Central memory CD8-positive, alpha-beta T cell (primary cell): ENCODE measurements around the gene GIGYF2.
"Not testable (repeated sequence)": the region's sequence is repeated elsewhere in the genome, so short reads cannot be mapped to it uniquely, and the experiment has no call there.

Experiments
- ATAC-seq: fragments of 150-1000 bp; cut with Tn5 transposase; replicated peaks from 2 replicates; pipeline ENCODE4 v1.10.0; 2022; ENCODE audit warnings: mild to moderate bottlenecking, moderate FRiP score, moderate number of reproducible peaks; ENCODE audit not compliant: poor library complexity, severe bottlenecking; ENCODE audit errors: extremely low read depth
- DNase-seq, 2 donors: peaks; one replicate each; pipeline ENCODE4 v3.0.0; 2021; ENCODE audit warnings: low spot score in 2 of 2
- H3K27ac Mint-ChIP-seq: one replicate; pipeline ENCODE4 v1.8.0; 2022; ENCODE audit warnings: low read depth, mild to moderate bottlenecking, moderate library complexity, mixed read lengths
- H3K27me3 Mint-ChIP-seq: one replicate; pipeline ENCODE4 v1.8.0; 2022; ENCODE audit warnings: mixed read lengths
- H3K36me3 Mint-ChIP-seq: one replicate; pipeline ENCODE4 v1.8.0; 2022; ENCODE audit warnings: mild to moderate bottlenecking, moderate library complexity, mixed read lengths; ENCODE audit not compliant: insufficient read depth
- H3K4me1 Mint-ChIP-seq: one replicate; pipeline ENCODE4 v1.8.0; 2022; ENCODE audit warnings: mixed read lengths
- H3K4me3 Mint-ChIP-seq: one replicate; pipeline ENCODE4 v1.8.0; 2022; ENCODE audit warnings: mild to moderate bottlenecking, moderate library complexity, mixed read lengths
- H3K9me3 Mint-ChIP-seq: one replicate; pipeline ENCODE4 v1.8.0; 2022; ENCODE audit warnings: mixed read lengths

Gene GIGYF2

DNA sequence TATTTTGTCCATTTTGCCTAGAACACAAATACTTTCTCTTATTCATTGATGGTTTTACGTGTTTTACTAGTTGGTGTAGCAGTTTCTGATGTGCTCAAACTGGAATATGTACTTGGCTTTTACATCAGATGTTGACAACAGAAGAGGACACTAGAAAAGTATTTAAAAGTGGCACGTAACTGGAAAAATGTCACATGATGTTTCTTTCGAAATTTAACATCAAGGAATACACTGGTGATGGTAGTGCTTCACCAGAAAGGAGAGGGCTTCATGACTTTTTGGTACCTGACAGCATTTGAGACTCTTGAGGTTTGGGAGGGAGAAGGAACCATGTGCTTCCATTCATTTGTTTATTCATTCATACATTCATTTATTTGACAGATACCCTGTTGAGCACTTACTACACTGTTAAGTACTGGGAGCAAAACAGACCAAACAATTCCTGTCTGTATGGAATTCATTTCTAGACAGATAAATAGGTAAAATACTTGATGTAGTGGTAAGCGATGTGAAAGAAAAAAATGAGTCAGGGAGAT, 1.5 kb downstream of the GIGYF2 start:
- ATAC-seq (no peak), DNase-seq (no peak)
- Mint-ChIP-seq H3K9me3 (peaks cover 5% of the 10 kb centered on the region), H3K4me3 (peak overlapping the region; percentile 93), H3K4me1 (peaks cover 33% of the 10 kb centered on the region), H3K27ac (peak overlapping the region; percentile 93), H3K36me3 (peaks cover 18% of the 10 kb centered on the region), H3K27me3 (no peaks in the 10 kb centered on the region)

DNA sequence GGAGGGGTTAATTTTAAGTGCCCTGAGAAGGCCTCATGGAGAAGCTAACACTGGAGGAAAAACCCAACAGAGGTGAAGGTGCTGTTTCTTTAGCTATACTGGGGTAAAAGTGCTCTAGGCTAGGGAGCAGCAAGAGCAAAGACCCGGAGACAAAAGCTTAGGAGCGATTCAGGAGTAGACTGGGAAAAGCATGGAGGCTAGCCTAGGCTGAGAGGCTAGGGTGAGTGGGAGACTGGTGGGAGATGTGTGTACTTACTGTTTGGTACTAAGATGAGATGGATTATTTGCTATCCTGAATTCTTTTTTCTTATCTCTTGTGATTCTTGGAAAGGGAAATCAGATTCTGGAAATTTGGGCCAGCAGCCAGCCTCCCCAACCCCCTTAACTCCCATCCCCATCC, 2.0 kb downstream of the GIGYF2 start:
- no peak for ATAC-seq

DNA sequence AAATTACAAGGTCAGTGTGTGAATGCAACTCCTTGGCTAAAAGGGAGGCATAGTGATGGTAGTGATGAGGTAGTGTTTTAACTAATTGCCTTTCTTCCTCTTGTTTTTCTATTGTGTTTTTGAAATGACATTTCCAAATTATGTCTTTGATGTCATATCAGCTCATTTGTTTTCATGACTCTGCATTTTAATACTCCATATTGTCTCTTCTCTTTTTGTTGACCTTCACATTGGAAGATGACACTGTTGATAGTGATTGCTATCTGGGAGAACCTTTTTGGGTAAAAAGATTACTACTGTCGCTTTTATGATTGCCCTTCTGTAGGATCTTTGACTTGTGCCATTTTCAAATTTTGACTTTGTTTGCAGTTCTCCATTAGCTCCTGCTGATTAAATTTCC, 3.0 kb downstream of the GIGYF2 start:
- no peaks in the 10 kb centered on the region for H3K9me3 Mint-ChIP-seq
- no peaks in the 10 kb centered on the region for H3K27me3 Mint-ChIP-seq
- H3K4me1 Mint-ChIP-seq, result peaks cover 43% of the 10 kb centered on the region
- H3K27ac Mint-ChIP-seq, result no peak overlapping the region
- no peak for DNase-seq
- H3K36me3 Mint-ChIP-seq, result peaks cover 29% of the 10 kb centered on the region
- H3K4me3 Mint-ChIP-seq, result peak overlapping the region; percentile 93
- ATAC-seq, result no peak

More for the DNA sequence above, 2.0 kb downstream of the GIGYF2 start:
- H3K27ac Mint-ChIP-seq, result peak overlapping the region; percentile 47
- peaks cover 38% of the 10 kb centered on the region for H3K4me1 Mint-ChIP-seq
- peaks cover 21% of the 10 kb centered on the region for H3K36me3 Mint-ChIP-seq
- no peak for DNase-seq
- H3K27me3 Mint-ChIP-seq, result no peaks in the 10 kb centered on the region
- H3K9me3 Mint-ChIP-seq, result peaks cover 5% of the 10 kb centered on the region
- peak overlapping the region; percentile 93 for H3K4me3 Mint-ChIP-seq

DNA sequence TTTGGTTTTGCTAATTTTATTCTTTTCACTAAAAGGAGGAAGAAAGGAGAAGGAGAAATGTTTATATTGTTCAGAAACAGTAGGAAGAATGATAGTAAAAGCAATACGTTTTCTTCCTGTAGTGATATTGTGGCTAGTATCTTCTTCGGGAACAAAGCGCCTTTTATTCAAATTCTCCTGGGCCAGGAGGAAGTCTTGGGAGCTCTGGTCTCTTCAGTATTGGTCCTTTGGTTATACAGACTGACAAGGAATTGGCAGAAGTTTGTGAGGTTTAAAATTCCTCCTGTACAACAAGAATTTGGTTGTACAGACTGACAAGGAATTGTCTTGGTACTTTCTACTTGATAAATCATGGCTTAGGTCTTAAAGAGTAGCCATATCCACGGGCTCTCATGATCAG, 9.9 kb downstream of the GIGYF2 start:
- Mint-ChIP-seq H3K36me3 (peaks cover 51% of the 10 kb centered on the region), H3K4me3 (no peak overlapping the region)

DNA sequence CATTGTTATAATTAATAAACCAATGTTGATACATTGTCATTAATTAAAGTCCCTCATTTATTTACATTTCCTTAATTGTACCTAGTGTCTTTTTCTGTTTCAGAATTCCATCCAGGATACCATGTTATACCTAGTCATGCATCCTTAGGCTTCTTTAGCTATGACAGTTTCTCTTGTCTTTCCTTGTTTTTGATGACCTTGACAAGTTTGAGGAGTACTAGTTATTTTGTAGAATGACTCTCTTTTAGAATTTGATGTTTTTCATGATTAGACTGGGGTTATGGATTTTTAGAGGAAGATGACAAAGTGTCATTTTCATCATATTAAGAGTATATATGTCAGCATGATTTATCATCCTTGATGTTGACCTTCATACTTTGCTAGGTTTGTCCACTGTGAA, 16.4 kb downstream of the GIGYF2 start:
- Mint-ChIP-seq H3K36me3 (peaks cover 41% of the 10 kb centered on the region), H3K9me3 (no peaks in the 10 kb centered on the region), H3K4me3 (no peak overlapping the region), H3K27me3 (no peaks in the 10 kb centered on the region), H3K4me1 (peaks cover 31% of the 10 kb centered on the region), H3K27ac (no peak overlapping the region)
- DNase-seq (no peak), ATAC-seq (no peak)

More for the DNA sequence above, 9.9 kb downstream of the GIGYF2 start:
- Mint-ChIP-seq H3K9me3 (no peaks in the 10 kb centered on the region), H3K27me3 (no peaks in the 10 kb centered on the region), H3K4me1 (peaks cover 19% of the 10 kb centered on the region), H3K27ac (no peak overlapping the region)
- DNase-seq (no peak), ATAC-seq (no peak)

DNA sequence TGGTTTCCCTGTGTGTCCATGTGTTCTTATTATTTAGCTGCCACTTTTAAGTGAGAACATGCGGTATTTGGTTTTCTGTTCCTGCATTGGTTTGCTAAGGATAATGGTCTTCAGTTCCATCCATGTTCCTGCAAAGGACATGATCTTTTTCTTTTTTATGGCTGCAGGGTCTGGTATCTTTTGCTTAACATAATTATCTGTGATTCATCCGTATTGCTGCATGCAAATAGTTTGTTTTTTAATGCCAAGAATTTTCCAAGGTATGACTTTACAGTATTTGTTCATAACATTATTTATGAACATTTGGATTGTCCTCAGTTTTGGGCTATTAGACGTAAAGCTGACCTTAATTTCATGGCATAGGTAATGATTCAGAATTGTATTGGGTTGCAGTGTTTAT, 17.8 kb downstream of the GIGYF2 start:
- no peak overlapping the region for H3K27ac Mint-ChIP-seq
- H3K9me3 Mint-ChIP-seq, result no peaks in the 10 kb centered on the region
- no peak for ATAC-seq
- no peaks in the 10 kb centered on the region for H3K27me3 Mint-ChIP-seq
- peaks cover 31% of the 10 kb centered on the region for H3K4me1 Mint-ChIP-seq
- no peak overlapping the region for H3K4me3 Mint-ChIP-seq
- no peak for DNase-seq
- peaks cover 40% of the 10 kb centered on the region for H3K36me3 Mint-ChIP-seq

DNA sequence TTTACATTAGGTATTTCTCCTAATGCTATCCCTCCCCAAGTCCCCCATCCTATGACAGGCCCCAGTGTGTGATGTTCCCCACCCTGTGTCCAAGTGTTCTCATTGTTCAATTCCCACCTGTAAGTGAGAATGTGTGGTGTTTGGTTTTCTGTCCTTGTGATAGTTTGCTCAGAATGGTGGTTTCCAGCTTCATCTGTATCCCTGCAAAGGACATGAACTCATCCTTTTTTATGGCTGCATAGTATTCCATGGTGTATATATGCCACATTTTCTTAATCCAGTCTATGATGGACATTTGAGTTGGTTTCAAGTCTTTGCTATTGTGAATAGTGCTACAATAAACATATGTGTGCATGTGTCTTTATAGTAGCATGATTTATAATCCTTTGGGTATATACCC, 22.9 kb downstream of the GIGYF2 start:
- ATAC-seq, H3K27ac Mint-ChIP-seq, H3K4me3 Mint-ChIP-seq, DNase-seq, H3K27me3 Mint-ChIP-seq, H3K9me3 Mint-ChIP-seq: not testable (repeated sequence)
- Mint-ChIP-seq H3K4me1 (peaks cover 43% of the 10 kb centered on the region), H3K36me3 (peaks cover 24% of the 10 kb centered on the region)

DNA sequence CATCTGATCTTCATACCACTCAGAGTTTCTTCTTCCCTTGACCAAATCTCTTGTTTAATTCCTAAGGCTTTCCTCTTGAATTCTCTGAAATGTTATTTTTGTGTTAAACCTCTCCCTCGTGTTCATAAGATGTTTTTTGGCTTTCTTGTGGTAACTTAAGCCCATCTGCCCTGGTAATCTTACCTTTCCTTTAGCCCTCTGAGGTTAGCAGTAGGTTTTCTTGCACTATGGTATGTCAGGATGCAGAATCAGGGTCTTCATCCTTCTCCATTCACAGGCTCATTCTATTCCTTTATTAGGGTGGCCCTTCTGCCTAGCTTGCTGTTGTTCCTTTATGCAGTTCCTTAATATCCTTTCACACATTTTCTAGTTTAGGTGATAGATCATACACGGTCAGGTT, 24.1 kb downstream of the GIGYF2 start:
- no peaks in the 10 kb centered on the region for H3K27me3 Mint-ChIP-seq
- peaks cover 39% of the 10 kb centered on the region for H3K4me1 Mint-ChIP-seq
- no peaks in the 10 kb centered on the region for H3K9me3 Mint-ChIP-seq
- peak overlapping the region; percentile 69 for H3K27ac Mint-ChIP-seq
- no peak for ATAC-seq
- peak overlapping the region; percentile 1 for H3K4me3 Mint-ChIP-seq
- peaks cover 28% of the 10 kb centered on the region for H3K36me3 Mint-ChIP-seq
- no peak for DNase-seq

DNA sequence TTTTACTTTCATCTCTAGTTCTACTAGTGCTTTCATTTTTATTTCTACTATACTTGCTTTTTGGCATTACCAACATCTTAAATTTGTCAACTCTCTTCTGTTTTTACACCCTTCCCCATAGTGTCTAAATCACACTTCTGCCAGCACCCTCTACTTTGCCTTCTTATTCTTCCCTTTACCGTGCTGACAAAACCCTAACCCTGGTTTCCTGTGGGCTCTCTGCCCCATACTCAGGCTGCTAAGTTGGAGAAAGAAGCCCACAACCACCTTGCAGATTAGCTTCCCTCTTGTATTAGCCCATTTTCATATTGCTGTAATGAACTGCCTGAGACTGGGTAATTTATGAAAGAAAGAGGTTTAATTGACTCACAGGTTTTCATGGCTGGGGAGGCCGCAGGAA, 24.8 kb downstream of the GIGYF2 start:
- Mint-ChIP-seq H3K27me3 (no peaks in the 10 kb centered on the region), H3K36me3 (peaks cover 26% of the 10 kb centered on the region), H3K4me3 (peak overlapping the region; percentile 1), H3K9me3 (no peaks in the 10 kb centered on the region), H3K27ac (peak overlapping the region; percentile 69), H3K4me1 (peaks cover 35% of the 10 kb centered on the region)
- no peak for DNase-seq
- peak; percentile 68 for ATAC-seq

DNA sequence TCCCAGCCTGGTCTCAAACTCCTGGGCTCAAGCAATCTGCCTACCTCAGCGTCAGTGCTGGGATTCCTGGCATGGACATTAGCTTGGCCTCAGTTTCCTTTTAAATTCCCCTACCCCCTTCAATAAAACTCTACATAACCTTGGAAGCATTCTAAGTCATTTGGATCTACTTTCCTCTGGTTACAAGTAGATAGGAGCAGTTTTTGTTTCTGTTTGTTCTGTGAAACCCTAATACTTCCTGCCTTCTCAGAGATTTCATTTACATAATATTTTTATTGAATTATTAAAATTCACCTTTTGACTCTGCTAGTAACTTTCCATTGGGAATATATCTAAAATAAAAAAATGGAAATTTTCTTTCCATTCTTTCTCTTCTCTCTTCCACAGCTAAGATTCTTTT, 25.9 kb downstream of the GIGYF2 start:
- peak overlapping the region; percentile 54 for H3K27ac Mint-ChIP-seq
- H3K4me1 Mint-ChIP-seq, result peaks cover 37% of the 10 kb centered on the region
- no peaks in the 10 kb centered on the region for H3K9me3 Mint-ChIP-seq
- no peak for DNase-seq
- peaks cover 30% of the 10 kb centered on the region for H3K36me3 Mint-ChIP-seq
- no peak overlapping the region for H3K4me3 Mint-ChIP-seq
- H3K27me3 Mint-ChIP-seq, result no peaks in the 10 kb centered on the region
- no peak for ATAC-seq

DNA sequence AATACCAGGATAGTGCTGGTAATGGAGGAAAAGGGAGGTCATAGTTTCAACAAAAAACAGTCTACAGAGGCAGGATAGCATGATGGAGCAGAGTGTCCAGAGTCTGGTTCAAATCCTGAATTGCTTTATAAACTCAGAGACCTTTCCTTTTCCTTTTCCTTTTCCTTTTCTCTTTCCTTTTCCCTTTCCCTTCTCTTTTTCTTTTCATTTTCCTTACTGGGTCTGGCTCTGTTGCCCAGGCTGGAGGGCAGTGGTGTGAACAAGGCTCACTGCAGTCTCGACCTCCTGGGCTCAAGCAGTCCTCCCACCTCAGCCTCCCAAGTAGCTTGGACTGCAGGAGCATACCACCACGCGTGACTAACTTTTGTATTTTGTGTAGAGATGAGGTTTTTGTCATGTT, 31.7 kb downstream of the GIGYF2 start:
- no peaks in the 10 kb centered on the region for H3K27me3 Mint-ChIP-seq
- H3K27ac Mint-ChIP-seq, result peak overlapping the region; percentile 81
- H3K4me1 Mint-ChIP-seq, result peaks cover 22% of the 10 kb centered on the region
- H3K36me3 Mint-ChIP-seq, result peaks cover 38% of the 10 kb centered on the region
- H3K9me3 Mint-ChIP-seq, result no peaks in the 10 kb centered on the region
- no peak for DNase-seq
- H3K4me3 Mint-ChIP-seq, result no peak overlapping the region
- ATAC-seq, result no peak

DNA sequence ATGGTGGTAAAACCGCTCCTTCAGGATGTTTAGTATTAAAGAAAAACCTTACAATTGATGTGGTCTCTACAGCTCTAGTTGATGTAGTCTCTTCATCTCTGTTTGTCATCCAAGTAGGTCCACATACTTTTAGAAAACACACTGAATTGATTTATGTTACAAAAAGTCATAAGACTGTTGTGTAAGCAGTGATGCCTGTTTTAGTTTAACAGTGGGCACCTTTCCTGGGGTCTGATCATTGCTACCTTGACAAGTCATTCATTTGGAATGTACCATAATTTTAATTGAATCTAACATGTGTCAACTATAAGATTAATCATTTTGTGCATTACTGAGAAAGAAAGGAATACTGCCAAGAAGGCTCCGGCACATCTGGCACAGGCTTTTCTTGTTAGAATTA, 34.3 kb downstream of the GIGYF2 start:
- no peaks in the 10 kb centered on the region for H3K27me3 Mint-ChIP-seq
- peaks cover 14% of the 10 kb centered on the region for H3K4me1 Mint-ChIP-seq
- peaks cover 33% of the 10 kb centered on the region for H3K36me3 Mint-ChIP-seq
- H3K9me3 Mint-ChIP-seq, result no peaks in the 10 kb centered on the region
- DNase-seq (no peak), ATAC-seq (no peak)
- no peak overlapping the region for H3K27ac Mint-ChIP-seq
- no peak overlapping the region for H3K4me3 Mint-ChIP-seq

DNA sequence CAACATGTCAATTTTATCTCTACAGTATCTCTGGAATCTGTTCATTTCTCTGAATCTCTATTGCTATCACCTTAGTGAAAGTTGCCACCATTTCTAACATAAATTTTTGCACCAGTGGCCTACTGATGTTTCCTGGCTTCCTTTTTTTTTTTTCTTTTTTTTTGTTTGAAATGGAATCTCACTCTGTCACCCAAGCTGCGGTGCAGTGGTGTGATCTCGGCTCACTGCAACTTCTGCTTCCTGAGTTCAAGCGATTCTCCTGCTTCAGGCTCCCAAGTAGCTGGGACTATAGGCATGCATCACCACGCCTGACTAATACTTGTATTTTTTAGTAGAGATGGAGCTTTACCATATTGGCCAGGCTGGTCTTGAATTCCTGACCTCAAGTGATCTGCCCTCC, 44.2 kb downstream of the GIGYF2 start:
- H3K27ac Mint-ChIP-seq, result no peak overlapping the region
- H3K4me1 Mint-ChIP-seq, result peaks cover 13% of the 10 kb centered on the region
- no peak for ATAC-seq

DNA sequence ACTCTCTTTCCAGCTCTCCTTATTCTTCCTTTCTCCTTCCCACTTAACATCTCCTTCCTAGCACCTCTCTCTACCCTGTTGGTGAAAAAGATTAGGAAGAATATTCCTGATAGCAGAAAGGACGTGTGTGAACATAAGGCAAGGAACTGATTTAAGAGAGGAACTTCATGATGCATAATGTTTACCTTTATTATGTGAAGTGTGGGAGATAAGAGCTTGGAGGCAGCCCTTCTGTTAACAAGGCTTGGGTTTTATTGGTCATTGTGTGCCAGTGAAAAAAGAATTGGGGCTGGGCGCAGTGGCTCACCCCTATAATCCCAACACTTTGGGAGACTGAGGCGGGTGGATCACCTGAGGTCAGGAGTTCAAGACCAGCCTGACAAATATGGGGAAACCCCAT, 44.8 kb downstream of the GIGYF2 start:
- Mint-ChIP-seq H3K4me3 (no peak overlapping the region), H3K27ac (no peak overlapping the region), H3K9me3 (no peaks in the 10 kb centered on the region), H3K36me3 (peaks cover 16% of the 10 kb centered on the region), H3K27me3 (no peaks in the 10 kb centered on the region), H3K4me1 (peaks cover 13% of the 10 kb centered on the region)
- no peak for ATAC-seq
- no peak for DNase-seq

More for the DNA sequence above, 44.2 kb downstream of the GIGYF2 start:
- no peak overlapping the region for H3K4me3 Mint-ChIP-seq
- H3K9me3 Mint-ChIP-seq, result no peaks in the 10 kb centered on the region
- no peaks in the 10 kb centered on the region for H3K27me3 Mint-ChIP-seq
- peaks cover 19% of the 10 kb centered on the region for H3K36me3 Mint-ChIP-seq
- no peak for DNase-seq
